ENCODE data around the gene CEP112. TPM values are rescaled to one million over a fixed set of nuclear protein-coding genes. Genes with fewer than 3 reads are reported as not detected.

CEP112 gene
- total and polyA plus RNA-seq, 2 donors (not counting 1 experiment from before 2014, with no cell fraction given), result 5.4 to 6.4 TPM

- Histone ChIP-seq H3K79me2 (ENCODE audit: control insufficient read depth, insufficient read depth, low read length) (no peaks in the 10 kb centered on the region), H3K9me3 (ENCODE audit: control insufficient read depth, insufficient read depth, low read depth, low read length) (no peaks in the 10 kb centered on the region), H3K4me2 (ENCODE audit: extremely low read depth, insufficient read depth, low read length) (no peak overlapping the region), H4K20me1 (ENCODE audit: control insufficient read depth, extremely low read depth, insufficient read depth, low read length) (no peaks in the 10 kb centered on the region), H3K4me3 (replicated peaks in 1 of 4; ENCODE audit: control extremely low read depth in 1 of 4, insufficient read depth in 1 of 4, low read depth in 3 of 4, low read length in 4 of 4) (no peak overlapping the region), H3K4me1 (ENCODE audit: control insufficient read depth, extremely low read depth, insufficient read depth, low read length) (no peaks in the 10 kb centered on the region), H3K9ac (ENCODE audit: insufficient read depth, low read length) (no peak overlapping the region), H3K27me3 (ENCODE audit: control insufficient read depth, insufficient read depth, low read length) (no peaks in the 10 kb centered on the region), H3K27ac (ENCODE audit: insufficient read depth, low read length) (no peak overlapping the region), H3K36me3 (ENCODE audit: control insufficient read depth, insufficient read depth, low read length) (no peaks in the 10 kb centered on the region), H2AFZ (ENCODE audit: low read length) (no peak overlapping the region)
- DNase-seq (ENCODE audit: low read depth in 2 of 2), result no peak
- TF ChIP-seq CTCF (conservative IDR thresholded peaks at IDR 0.05 in 1 of 2, IDR thresholded peaks at IDR 0.05 in 1 of 2; ENCODE audit: low read depth in 1 of 2, low read length in 2 of 2) (no peak), EZH2 (IDR thresholded peaks at IDR 0.05; ENCODE audit: low read length, missing control alignments) (no peak)
Measured at GRCh38 chr17:65891231-65891735, 300.6 kb downstream of the CEP112 start.

- no peaks in the 10 kb centered on the region for H4K20me1 ChIP-seq (ENCODE audit: control insufficient read depth, extremely low read depth, insufficient read depth, low read length)
- no peaks in the 10 kb centered on the region for H3K9me3 ChIP-seq (ENCODE audit: control insufficient read depth, insufficient read depth, low read depth, low read length)
- H3K4me3 ChIP-seq (replicated peaks in 1 of 4; ENCODE audit: control extremely low read depth in 1 of 4, insufficient read depth in 1 of 4, low read depth in 3 of 4, low read length in 4 of 4), result no peak overlapping the region
- TF ChIP-seq CTCF (conservative IDR thresholded peaks at IDR 0.05 in 1 of 2, IDR thresholded peaks at IDR 0.05 in 1 of 2; ENCODE audit: low read depth in 1 of 2, low read length in 2 of 2) (no peak), EZH2 (IDR thresholded peaks at IDR 0.05; ENCODE audit: low read length, missing control alignments) (no peak)
- H3K36me3 ChIP-seq (ENCODE audit: control insufficient read depth, insufficient read depth, low read length), result no peaks in the 10 kb centered on the region
- H3K4me1 ChIP-seq (ENCODE audit: control insufficient read depth, extremely low read depth, insufficient read depth, low read length), result no peaks in the 10 kb centered on the region
- H3K27me3 ChIP-seq (ENCODE audit: control insufficient read depth, insufficient read depth, low read length), result no peaks in the 10 kb centered on the region
- no peak overlapping the region for H3K27ac ChIP-seq (ENCODE audit: insufficient read depth, low read length)
- no peaks in the 10 kb centered on the region for H3K79me2 ChIP-seq (ENCODE audit: control insufficient read depth, insufficient read depth, low read length)
- DNase-seq (ENCODE audit: low read depth in 2 of 2), result peak in 1 of 2 donors; percentile 98
- no peak overlapping the region for H2AFZ ChIP-seq (ENCODE audit: low read length)
- H3K4me2 ChIP-seq (ENCODE audit: extremely low read depth, insufficient read depth, low read length), result no peak overlapping the region
- no peak overlapping the region for H3K9ac ChIP-seq (ENCODE audit: insufficient read depth, low read length)
Measured at GRCh38 chr17:65888649-65889048, 303.3 kb downstream of the CEP112 start.

- no peak overlapping the region for H3K27ac ChIP-seq (ENCODE audit: insufficient read depth, low read length)
- no peaks in the 10 kb centered on the region for H3K4me1 ChIP-seq (ENCODE audit: control insufficient read depth, extremely low read depth, insufficient read depth, low read length)
- peak overlapping the region; percentile 29 for H3K4me2 ChIP-seq (ENCODE audit: extremely low read depth, insufficient read depth, low read length)
- H3K9me3 ChIP-seq (ENCODE audit: control insufficient read depth, insufficient read depth, low read depth, low read length), result no peaks in the 10 kb centered on the region
- no peak overlapping the region for H2AFZ ChIP-seq (ENCODE audit: low read length)
- no peaks in the 10 kb centered on the region for H3K27me3 ChIP-seq (ENCODE audit: control insufficient read depth, insufficient read depth, low read length)
- H3K4me3 ChIP-seq (replicated peaks in 1 of 4; ENCODE audit: control extremely low read depth in 1 of 4, insufficient read depth in 1 of 4, low read depth in 3 of 4, low read length in 4 of 4), result no peak overlapping the region
- H3K36me3 ChIP-seq (ENCODE audit: control insufficient read depth, insufficient read depth, low read length), result no peaks in the 10 kb centered on the region
- TF ChIP-seq CTCF (conservative IDR thresholded peaks at IDR 0.05 in 1 of 2, IDR thresholded peaks at IDR 0.05 in 1 of 2; ENCODE audit: low read depth in 1 of 2, low read length in 2 of 2) (no peak), EZH2 (IDR thresholded peaks at IDR 0.05; ENCODE audit: low read length, missing control alignments) (no peak)
- peak in 1 of 2 donors; percentile 82 for DNase-seq (ENCODE audit: low read depth in 2 of 2)
- H3K79me2 ChIP-seq (ENCODE audit: control insufficient read depth, insufficient read depth, low read length), result no peaks in the 10 kb centered on the region
- H3K9ac ChIP-seq (ENCODE audit: insufficient read depth, low read length), result no peak overlapping the region
- H4K20me1 ChIP-seq (ENCODE audit: control insufficient read depth, extremely low read depth, insufficient read depth, low read length), result no peaks in the 10 kb centered on the region
Measured at GRCh38 chr17:65886315-65887245, 305.4 kb downstream of the CEP112 start.

Measured in fibroblast of lung (primary cell).